ENCODE measurements around the gene SYNGR2. TPM values are rescaled to one million over a fixed set of nuclear protein-coding genes. Genes with fewer than 3 reads are reported as not detected.
A peak's percentile ranks its signal among the peaks of the same experiment; 100 is the strongest.

SYNGR2 gene
- total and polyA plus RNA-seq, 8 donors: 52.3 to 94.2 (median 89.4) TPM

GRCh38 chr17:78121801-78122215 is 46.6 kb upstream of the SYNGR2 start:
- Histone ChIP-seq H3K27me3 (no peaks in the 10 kb centered on the region), H3K4me1 (no peaks in the 10 kb centered on the region), H3K27ac (no peak overlapping the region), H3K4me3 (no peak overlapping the region), H3K36me3 (peaks cover 0 to 8% (median 0%) of the 10 kb centered on the region in 3 donors), H3K9me3 (no peaks in the 10 kb centered on the region)
- 81 to 83% methylated on average over 11 of the region's 11 CpGs for WGBS, 2 donors
- DNase-seq (peak in 1 of 6 donors; percentile 50), ATAC-seq (no peak), FAIRE-seq (no peak)
- TF ChIP-seq CTCF (IDR thresholded peaks at IDR 0.05): no peak
- intact Hi-C loops (cut with DNase I): loop anchor here in 2 of 3 donors (5.0 kb wide), 2 partner anchors 50 to 55 kb away; no protein-coding TSS in a partner anchor

- 91% methylated on average over 23 of the region's 23 CpGs for WGBS, 2 donors
- peak in 3 of 6 donors; percentile 29 to 65 (median 39) for DNase-seq
- Histone ChIP-seq H3K4me3 (no peak overlapping the region), H3K36me3 (peaks cover 0 to 8% (median 0%) of the 10 kb centered on the region in 3 donors), H3K27ac (no peak overlapping the region), H3K4me1 (no peaks in the 10 kb centered on the region), H3K9me3 (no peaks in the 10 kb centered on the region), H3K27me3 (no peaks in the 10 kb centered on the region)
- no peak for ATAC-seq
- TF ChIP-seq CTCF (IDR thresholded peaks at IDR 0.05): no peak
- intact Hi-C loops (cut with DNase I): loop anchor here in 2 of 3 donors (5.0 kb wide), 2 partner anchors 50 to 55 kb away; no protein-coding TSS in a partner anchor
- FAIRE-seq: no peak
Measured at GRCh38 chr17:78122216-78122930, 46.0 kb upstream of the SYNGR2 start.

- Histone ChIP-seq H3K4me1 (no peaks in the 10 kb centered on the region), H3K9me3 (no peaks in the 10 kb centered on the region), H3K36me3 (peaks cover 0 to 8% (median 0%) of the 10 kb centered on the region in 3 donors), H3K27ac (no peak overlapping the region), H3K27me3 (no peaks in the 10 kb centered on the region), H3K4me3 (no peak overlapping the region)
- WGBS, 2 donors: 90 to 96% methylated on average over 4 of the region's 4 CpGs
- ATAC-seq (no peak), FAIRE-seq (no peak), DNase-seq (no peak)
- intact Hi-C loops (cut with DNase I): loop anchor here in 2 of 3 donors (5.0 kb wide), 2 partner anchors 49 to 54 kb away; no protein-coding TSS in a partner anchor
- TF ChIP-seq CTCF (IDR thresholded peaks at IDR 0.05): no peak
Measured at GRCh38 chr17:78122931-78123249, 45.5 kb upstream of the SYNGR2 start.

- ATAC-seq (no peak), FAIRE-seq (no peak), DNase-seq (no peak)
- intact Hi-C loops (cut with DNase I): loop anchor here in 2 of 3 donors (5.0 kb wide), 2 partner anchors 49 to 54 kb away; no protein-coding TSS in a partner anchor
- no peak for TF ChIP-seq CTCF (IDR thresholded peaks at IDR 0.05)
- H3K4me1 ChIP-seq: no peaks in the 10 kb centered on the region
- H3K27ac ChIP-seq: no peak overlapping the region
- no peak overlapping the region for H3K4me3 ChIP-seq
- H3K27me3 ChIP-seq: no peaks in the 10 kb centered on the region
- H3K9me3 ChIP-seq: no peaks in the 10 kb centered on the region
- WGBS, 2 donors: 95% methylated on average over 5 of the region's 5 CpGs
- H3K36me3 ChIP-seq: peaks cover 0 to 8% (median 0%) of the 10 kb centered on the region in 3 donors
Measured at GRCh38 chr17:78123258-78123929, 45.0 kb upstream of the SYNGR2 start.

All from pancreas (tissue), 10 donors.